A204.1 (cell line): Measurements from ENCODE around the gene MTFMT.

Source experiments
- FAIRE-seq: peaks from 2 replicates; lab custom pipeline; 2012; peaks lifted over from hg19 to GRCh38; lab: Jason Lieb, UNC

Gene MTFMT

DNA sequence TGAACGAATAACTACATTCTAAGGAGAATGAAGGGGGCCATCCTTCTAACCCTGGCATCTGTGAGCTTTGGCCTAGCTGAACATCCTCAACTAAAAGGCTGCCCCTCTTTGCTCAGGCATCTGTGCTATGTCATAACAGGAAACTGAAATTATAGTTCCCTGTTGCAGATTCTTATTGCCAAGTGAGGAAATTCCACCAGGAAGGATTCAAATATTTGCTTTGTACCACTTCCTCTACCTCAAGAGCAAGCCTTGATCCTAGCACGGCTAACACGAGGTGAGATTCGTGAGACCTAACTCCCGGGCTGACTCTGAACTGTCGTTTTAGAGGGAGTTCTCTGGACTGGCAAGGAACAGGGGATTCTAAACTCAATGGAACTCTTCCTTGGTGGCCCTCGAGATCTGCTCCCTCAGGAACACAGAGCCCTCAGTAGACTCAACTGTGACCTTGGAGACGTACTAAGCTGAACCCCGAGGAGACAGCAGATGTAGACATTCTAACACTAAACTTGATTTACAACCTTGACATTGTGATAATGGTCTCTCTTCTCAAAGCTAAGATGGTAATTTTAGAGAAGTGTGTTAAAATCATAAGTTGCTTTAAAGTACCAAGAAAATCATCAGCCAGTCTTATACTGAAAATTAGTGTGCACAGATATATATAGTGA is 43.9 kb downstream of the MTFMT start:
- no peak for FAIRE-seq

DNA sequence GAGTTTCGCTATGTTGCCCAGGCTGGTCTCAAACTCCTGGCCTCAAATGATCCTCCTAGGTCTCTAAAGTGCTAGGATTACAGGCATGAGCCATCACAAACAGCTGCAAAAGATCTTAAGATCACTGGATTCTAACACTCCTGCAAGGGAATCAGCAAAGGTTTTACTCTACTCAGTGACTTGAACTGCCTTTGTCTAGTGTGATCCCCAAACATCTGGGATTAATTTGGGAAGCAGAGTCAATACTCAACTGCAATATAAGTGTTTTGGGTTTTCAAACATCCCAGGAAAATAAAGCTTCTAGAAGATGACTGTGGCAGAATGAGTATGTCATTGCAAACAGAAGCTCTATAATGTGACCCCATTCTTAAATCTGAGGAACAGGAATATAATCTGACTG is 47.0 kb downstream of the MTFMT start:
- no peak for FAIRE-seq

DNA sequence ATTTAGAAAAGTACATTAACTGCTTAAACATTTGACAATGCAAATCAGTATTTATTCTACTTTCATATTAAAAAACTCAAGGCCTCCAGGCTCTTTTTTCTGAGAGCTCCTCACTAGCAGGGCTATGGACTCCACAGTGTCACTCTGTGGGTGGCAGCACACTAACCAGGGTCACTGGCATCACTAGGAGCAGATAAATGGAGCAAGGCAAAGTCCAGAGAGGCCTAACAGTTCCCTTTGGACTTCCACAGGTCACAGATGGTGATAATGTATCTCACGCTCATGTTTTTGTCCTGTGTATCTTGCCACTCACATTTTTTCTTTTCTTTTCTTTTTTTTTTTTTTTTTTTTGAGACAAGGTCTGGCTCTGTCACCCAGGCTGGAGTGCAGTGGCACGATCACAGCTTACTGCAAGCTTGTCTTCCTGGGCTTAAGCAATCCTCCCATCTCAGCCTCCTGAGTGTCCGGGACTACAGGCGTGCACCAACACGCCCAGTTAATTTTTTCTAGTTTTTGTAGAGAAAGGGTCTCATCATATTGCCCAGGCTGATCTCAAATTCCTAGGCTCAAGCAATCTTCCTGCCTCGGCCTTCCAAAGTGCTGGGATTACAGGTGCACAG is 47.5 kb downstream of the MTFMT start:
- no peak for FAIRE-seq

DNA sequence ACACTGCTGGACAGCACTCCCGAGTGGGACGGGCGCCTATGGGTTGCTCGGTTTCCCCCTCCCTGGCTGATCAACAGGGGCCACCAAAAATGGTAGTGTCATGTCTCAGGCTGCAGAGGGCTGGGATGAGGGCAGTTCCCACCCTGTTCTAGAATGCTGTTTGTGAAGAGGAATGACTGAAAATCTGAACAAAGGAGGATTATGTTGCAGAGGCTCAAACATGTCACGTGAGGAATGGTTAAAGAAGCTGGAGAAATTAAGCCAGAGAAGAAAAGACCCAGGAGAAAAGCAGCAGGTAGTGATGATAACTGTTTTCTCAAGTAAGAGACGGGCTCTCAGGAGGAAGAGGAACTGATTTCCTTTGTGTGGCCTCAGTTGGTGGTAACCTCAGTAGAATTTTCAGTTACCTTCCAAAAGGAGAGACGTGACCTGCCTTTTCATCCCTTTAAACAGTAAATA is 50.2 kb downstream of the MTFMT start:
- FAIRE-seq: no peak

DNA sequence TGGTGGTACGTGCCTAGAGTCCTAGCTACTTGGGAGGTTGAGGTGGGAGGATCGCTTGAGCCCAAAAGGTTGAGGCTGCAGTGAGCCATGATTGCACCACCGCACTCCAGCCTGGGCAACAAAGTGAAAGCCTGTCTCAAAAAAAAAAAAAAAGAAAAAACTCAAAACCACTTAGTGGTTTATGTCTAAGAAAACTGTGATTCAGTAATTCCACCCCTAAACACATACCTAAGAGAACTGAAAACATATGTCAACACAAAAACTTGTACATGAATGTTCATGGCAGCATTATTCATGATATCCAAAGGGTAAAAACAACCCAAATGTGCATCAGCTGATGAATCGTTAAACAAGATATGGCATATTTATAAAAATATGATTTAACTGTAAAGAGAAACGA is 54.0 kb downstream of the MTFMT start:
- FAIRE-seq: no peak

DNA sequence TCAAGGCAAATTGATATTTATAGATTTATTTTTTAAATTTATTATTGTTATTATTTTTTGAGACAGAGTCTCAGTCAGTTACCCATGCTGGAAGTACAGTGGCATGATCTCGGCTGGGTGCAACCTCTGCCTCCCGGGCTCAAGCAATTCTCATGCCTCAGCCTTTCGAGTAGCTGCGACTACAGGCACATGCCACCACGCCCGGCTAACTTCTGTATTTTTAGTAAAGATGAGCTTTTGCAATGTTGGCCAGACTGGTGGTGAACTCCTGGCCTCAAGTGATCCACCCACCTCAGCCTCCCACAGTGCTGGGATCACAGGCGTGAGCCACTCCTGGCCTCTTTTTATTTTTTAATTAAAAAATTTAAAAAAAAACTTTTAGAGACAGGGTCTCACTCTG is 58.7 kb downstream of the MTFMT start:
- FAIRE-seq: no peak

DNA sequence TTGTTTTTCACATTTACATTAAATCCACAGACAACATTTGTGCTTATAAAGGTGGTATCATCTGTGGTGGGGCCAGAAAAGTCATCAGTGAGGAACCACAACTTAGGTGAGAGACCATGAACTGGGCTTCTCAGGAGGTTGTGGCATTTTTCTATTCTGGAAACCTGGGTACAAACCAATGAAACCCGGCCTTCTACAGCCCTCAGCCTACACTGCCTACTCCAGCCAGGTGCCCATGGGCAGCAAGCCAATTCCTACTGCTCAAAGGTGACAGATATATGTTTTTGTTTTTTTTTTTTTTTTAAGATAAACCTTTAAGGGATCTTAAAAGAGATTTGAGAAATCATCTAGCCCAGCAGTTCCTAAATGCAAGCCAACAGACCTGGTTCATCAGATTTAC is 60.0 kb downstream of the MTFMT start:
- FAIRE-seq: no peak

DNA sequence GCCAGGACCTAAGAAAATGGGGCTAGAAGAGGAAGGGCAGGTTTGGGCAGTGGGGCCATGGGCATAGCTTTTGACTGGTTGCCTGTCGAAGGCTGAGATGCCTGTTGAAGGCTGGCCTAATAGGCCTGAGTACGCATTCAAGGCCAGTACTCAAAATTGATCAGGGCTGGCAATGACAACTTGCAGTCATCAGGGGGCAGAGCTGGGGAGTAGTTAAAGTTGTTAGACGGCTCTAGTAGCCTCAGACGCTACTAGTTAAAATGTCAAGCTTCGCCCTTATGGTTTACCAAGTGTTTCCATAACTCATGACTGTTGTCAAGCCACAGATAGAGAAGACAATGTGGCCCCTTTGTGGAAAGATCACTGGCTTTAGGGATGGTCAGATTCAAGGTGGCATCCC is 68.4 kb downstream of the MTFMT start:
- no peak for FAIRE-seq

DNA sequence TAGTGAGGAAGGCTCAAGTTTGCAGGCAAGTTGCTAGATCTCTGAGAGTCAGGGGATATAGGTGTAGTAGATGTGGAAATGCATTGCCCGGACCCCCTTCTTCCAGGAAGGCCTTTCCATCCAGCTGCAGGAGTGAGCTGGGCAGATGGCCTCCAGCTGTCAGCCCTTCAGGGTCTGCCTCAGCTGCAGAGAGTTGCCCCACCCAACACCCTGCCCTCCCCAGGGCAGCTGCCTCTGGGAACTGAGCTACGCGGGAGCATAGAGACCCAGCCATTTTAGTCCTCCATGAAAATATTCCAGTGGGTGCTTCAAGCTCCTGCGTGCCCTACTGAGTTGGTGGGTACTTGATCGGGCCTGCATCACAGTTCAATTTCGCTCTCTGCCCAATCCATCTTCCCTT is 69.3 kb downstream of the MTFMT start:
- no peak for FAIRE-seq

DNA sequence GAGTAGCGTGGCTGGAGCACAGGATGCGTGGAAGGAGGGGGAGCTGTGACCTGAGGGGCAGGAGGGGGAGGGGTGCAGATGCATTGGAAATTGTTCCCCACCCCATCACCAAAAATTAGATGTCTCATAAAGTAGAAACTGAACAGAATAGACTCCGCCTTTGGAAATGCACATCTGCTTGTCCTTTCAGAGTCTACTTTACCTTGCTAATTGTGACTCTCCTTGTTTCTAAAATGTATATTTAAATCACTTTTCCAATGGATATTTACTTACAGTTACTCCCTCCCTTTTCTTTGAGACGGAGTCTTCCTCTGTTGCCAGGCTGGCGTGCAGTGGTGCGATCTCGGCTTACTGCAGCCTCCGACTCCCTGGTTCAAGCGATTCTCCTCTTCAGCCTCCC is 70.3 kb downstream of the MTFMT start:
- FAIRE-seq: no peak

DNA sequence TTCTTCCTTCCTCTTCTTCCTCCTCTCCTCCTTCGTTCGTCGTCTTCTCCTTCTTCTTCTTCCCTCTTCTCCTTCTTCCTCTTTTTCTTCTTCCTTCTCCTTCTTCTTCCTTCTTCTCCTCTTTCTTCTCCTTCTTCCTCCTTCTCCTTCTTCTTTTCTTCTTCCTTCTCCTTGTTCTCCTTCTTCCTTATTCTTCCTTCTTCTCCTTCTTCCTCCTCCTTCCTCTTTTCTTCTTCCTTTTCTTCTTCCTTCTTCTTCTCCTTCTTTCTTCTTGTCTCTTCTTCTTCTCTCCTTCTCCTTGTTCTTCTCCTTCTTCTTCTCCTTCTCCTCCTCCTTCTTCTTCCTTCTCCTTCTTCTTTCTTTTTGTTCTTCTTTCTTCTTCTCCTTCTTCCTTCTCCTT is 75.0 kb downstream of the MTFMT start:
- no peak for FAIRE-seq

DNA sequence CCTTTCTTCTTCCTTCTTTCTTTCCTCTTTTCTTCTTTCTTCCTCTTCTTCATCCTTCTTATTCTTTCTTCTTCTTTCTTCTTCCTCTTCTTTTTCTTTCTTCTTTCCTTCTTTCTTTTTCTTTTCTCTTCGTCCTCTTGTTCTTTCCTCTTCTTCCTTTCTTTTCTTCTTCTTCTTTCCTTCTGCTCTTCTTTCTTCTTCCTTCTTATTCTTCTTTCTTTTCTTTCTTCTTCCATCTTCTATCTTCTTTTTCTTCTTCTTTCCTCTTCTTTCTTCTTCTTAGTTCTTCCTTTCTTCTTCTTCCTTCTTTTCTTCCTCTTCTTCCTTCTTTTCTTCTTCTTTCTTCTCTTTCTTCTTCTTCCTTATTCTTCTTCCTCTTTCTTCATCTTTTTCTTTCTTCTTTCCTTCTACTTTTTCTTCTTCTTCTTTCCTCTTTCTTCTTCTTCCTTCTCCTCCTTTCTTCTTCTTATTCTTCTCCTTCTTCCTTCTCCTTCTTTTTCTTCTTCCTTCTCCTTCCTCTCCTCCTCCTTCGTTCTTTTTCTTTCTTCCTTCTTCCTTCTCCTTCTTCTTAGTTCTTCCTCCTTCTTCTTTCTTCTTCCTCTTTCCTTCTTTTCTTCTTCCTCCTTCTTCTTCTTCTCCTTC is 77.5 kb downstream of the MTFMT start:
- FAIRE-seq: no peak
